Hepatocyte (in vitro differentiated cells): ENCODE results near the gene TENM4.

Experiments used
- EZH2 ChIP-seq: fragments of 200-600 bp; sonication (generic); IDR thresholded peaks from 2 replicates; pipeline ENCODE4 v1.6.1; 2016; ENCODE audit warnings: antibody characterized with exemption, mild to moderate bottlenecking, borderline replicate concordance
- EZH2phosphoT487 ChIP-seq: fragments of 200-600 bp; sonication (generic); IDR thresholded peaks from one replicate; pipeline ENCODE4 v1.6.1; 2018; ENCODE audit warnings: antibody characterized with exemption, mild to moderate bottlenecking, low read depth, moderate library complexity; ENCODE audit not compliant: unreplicated experiment, severe bottlenecking
- TF ChIP-seq, protein P1 (sequence below): fragments of 200-600 bp; sonication (generic); IDR thresholded peaks from 2 replicates; pipeline ENCODE4 v1.5.1; 2016; ENCODE audit warnings: antibody characterized with exemption, mild to moderate bottlenecking; ENCODE audit not compliant: poor library complexity

DNA sequence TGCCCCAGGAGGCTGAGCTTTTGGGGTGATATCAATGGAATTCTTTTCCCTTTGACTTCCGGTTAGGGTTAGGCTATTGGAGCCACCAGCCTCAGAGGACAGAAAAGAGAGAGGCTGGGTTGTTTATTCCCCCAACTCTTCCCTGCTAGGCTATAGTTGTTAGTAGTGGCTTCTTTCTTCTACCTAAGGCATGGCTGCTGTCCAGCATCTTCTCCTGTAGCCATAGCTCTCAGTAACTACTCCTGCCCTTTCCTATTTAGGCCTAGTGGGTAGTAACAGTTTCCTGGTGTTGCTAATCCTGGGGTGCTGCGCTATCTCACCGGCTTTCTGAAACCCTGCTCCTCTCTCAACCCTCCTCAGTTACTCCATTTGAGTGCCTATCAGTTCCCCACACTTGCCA lies 184.9 kb downstream of the TENM4 start:
- TF ChIP-seq, protein P1, sequence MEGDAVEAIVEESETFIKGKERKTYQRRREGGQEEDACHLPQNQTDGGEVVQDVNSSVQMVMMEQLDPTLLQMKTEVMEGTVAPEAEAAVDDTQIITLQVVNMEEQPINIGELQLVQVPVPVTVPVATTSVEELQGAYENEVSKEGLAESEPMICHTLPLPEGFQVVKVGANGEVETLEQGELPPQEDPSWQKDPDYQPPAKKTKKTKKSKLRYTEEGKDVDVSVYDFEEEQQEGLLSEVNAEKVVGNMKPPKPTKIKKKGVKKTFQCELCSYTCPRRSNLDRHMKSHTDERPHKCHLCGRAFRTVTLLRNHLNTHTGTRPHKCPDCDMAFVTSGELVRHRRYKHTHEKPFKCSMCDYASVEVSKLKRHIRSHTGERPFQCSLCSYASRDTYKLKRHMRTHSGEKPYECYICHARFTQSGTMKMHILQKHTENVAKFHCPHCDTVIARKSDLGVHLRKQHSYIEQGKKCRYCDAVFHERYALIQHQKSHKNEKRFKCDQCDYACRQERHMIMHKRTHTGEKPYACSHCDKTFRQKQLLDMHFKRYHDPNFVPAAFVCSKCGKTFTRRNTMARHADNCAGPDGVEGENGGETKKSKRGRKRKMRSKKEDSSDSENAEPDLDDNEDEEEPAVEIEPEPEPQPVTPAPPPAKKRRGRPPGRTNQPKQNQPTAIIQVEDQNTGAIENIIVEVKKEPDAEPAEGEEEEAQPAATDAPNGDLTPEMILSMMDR: no peak
- TF ChIP-seq EZH2phosphoT487 (no peak), EZH2 (no peak)
